Right cardiac atrium (tissue), 5 donors: ENCODE results near the gene SCAMP4. TPM values are rescaled to one million over a fixed set of nuclear protein-coding genes. Genes with fewer than 3 reads are reported as not detected.
A peak's percentile ranks its signal among the peaks of the same experiment; 100 is the strongest.

Experiments
- ATAC-seq, 2 donors: fragments of 200-7000 bp; cut with Tn5 transposase; one replicate each; pipeline versions ENCODE4 v1.8.0 to v1.9.1; 2020; ENCODE audit warnings: moderate library complexity in 2 of 2, mild to moderate bottlenecking in 1 of 2
- DNase-seq, 3 donors: peaks; one replicate each; pipeline ENCODE4 v3.0.0-alpha.2; 2020
- H3K27ac ChIP-seq: one replicate; pipeline ENCODE4 v1.5.1; 2013; ENCODE audit warnings: mild to moderate bottlenecking, low read length, control low read depth, moderate library complexity
- H3K27me3 ChIP-seq: one replicate; pipeline ENCODE4 v1.6.1; 2013; ENCODE audit not compliant: control insufficient read depth, insufficient read depth
- H3K4me1 ChIP-seq: one replicate; pipeline ENCODE4 v1.6.1; 2013; ENCODE audit warnings: low read length; ENCODE audit not compliant: control insufficient read depth, insufficient read depth
- H3K4me3 ChIP-seq: one replicate; pipeline ENCODE4 v1.5.1; 2013; ENCODE audit warnings: low read length, control low read depth
- H3K9me3 ChIP-seq: one replicate; pipeline ENCODE4 v1.6.1; 2013; ENCODE audit warnings: low read length; ENCODE audit not compliant: control insufficient read depth
- WGBS: extraction: QIAGEN DNeasy Blood & Tissue Kit; methylation state at CpG from one replicate; pipeline ENCODE4 v1.1.7; 2013; 5-methylcytosine and 5-hydroxymethylcytosine counted together
- intact Hi-C, 4 donors: fragments of 100-400 bp; cut with DNase I; formaldehyde crosslinking; loops; one replicate each; pipeline versions ENCODE4 v1.11.0 to v1.14.0; 2022 to 2023
- polyA plus RNA-seq: library from polyadenylated mRNA; stranded (reverse); fragments of 200-250 nt; gene quantifications from one replicate; pipeline ENCODE4 v1.2.3, GENCODE V29; 2013
- total RNA-seq, 4 donors: library from RNA; stranded (reverse); fragmentation: NEBNext Ultra II Directional; extraction: Animal tissue kit (Norgen Biotek cat#: 25700); gene quantifications; one replicate each; pipeline ENCODE4 v1.2.1, GENCODE V29; 2021
- donor health status: healthy with polysubstance abuse.
- donor health status: DM: no; HTN: yes; CAD: no.
- donor health status: DM: no; HTN: no; CAD: no.
- donor health status: DM: no; HTN: yes; CAD: no; lungs with severe emphysema.
- donor health status: DM: yes; HTN: yes; CAD: no.

The SCAMP4 gene
- total and polyA plus RNA-seq, 5 donors: 16.1 to 19.9 (median 18.8) TPM

GRCh38 chr19:1968279-1969175 is 63.3 kb downstream of the SCAMP4 start:
- ATAC-seq (peak in 1 of 2 donors; percentile 29), DNase-seq (peak in 1 of 3 donors; percentile 28)
- Histone ChIP-seq H3K4me1 (no peaks in the 10 kb centered on the region), H3K9me3 (no peaks in the 10 kb centered on the region), H3K27ac (no peak overlapping the region), H3K27me3 (no peaks in the 10 kb centered on the region), H3K4me3 (no peak overlapping the region)
- 70% methylated on average over 34 of the region's 34 CpGs for WGBS
- intact Hi-C loops: no loop called here

GRCh38 chr19:1969176-1970002 is 64.2 kb downstream of the SCAMP4 start:
- intact Hi-C loops: no loop called here
- Histone ChIP-seq H3K27me3 (no peaks in the 10 kb centered on the region), H3K9me3 (no peaks in the 10 kb centered on the region), H3K27ac (no peak overlapping the region), H3K4me3 (no peak overlapping the region), H3K4me1 (no peaks in the 10 kb centered on the region)
- ATAC-seq: peak in 1 of 2 donors; percentile 6
- WGBS: 94% methylated on average over 49 of the region's 49 CpGs
- peak in 1 of 3 donors; percentile 37 for DNase-seq

GRCh38 chr19:1970003-1970805 is 65.0 kb downstream of the SCAMP4 start:
- H3K4me1 ChIP-seq: no peaks in the 10 kb centered on the region
- ATAC-seq (no peak), DNase-seq (peak in 1 of 3 donors; percentile 41)
- no peak overlapping the region for H3K4me3 ChIP-seq
- WGBS: 92% methylated on average over 38 of the region's 38 CpGs
- no peak overlapping the region for H3K27ac ChIP-seq
- intact Hi-C loops: no loop called here
- H3K9me3 ChIP-seq: no peaks in the 10 kb centered on the region
- no peaks in the 10 kb centered on the region for H3K27me3 ChIP-seq

GRCh38 chr19:1970806-1971502 is 65.8 kb downstream of the SCAMP4 start:
- Histone ChIP-seq H3K9me3 (no peaks in the 10 kb centered on the region), H3K4me1 (no peaks in the 10 kb centered on the region), H3K4me3 (no peak overlapping the region), H3K27me3 (no peaks in the 10 kb centered on the region), H3K27ac (no peak overlapping the region)
- no peak for ATAC-seq
- intact Hi-C loops: no loop called here
- peak in 1 of 3 donors; percentile 37 for DNase-seq
- WGBS: 93% methylated on average over 27 of the region's 27 CpGs

- Histone ChIP-seq H3K27ac (no peak overlapping the region), H3K4me1 (no peaks in the 10 kb centered on the region), H3K4me3 (no peak overlapping the region), H3K27me3 (no peaks in the 10 kb centered on the region), H3K9me3 (no peaks in the 10 kb centered on the region)
- ATAC-seq: no peak
- intact Hi-C loops: no loop called here
- WGBS: 90% methylated on average over 28 of the region's 28 CpGs
- DNase-seq: peak in 1 of 3 donors; percentile 34
These were observed 69.4 kb downstream of the SCAMP4 start for GRCh38 chr19:1974381-1975161.

GRCh38 chr19:1975162-1975480 is 69.9 kb downstream of the SCAMP4 start:
- intact Hi-C loops: no loop called here
- Histone ChIP-seq H3K4me3 (no peak overlapping the region), H3K27me3 (no peaks in the 10 kb centered on the region), H3K27ac (no peak overlapping the region), H3K4me1 (no peaks in the 10 kb centered on the region), H3K9me3 (no peaks in the 10 kb centered on the region)
- WGBS: 73% methylated on average over 20 of the region's 20 CpGs
- DNase-seq: peak in 1 of 3 donors; percentile 64
- no peak for ATAC-seq

Other genes with a start within 250 kb of the SCAMP4 start
- not detected for gene ONECUT3, start 151.9 kb upstream of the SCAMP4 start, total RNA-seq
- not detected for gene ONECUT3, start 151.9 kb upstream of the SCAMP4 start, polyA plus RNA-seq
- gene ATP8B3, start 93.1 kb upstream of the SCAMP4 start, total RNA-seq: 1 to 10 TPM in 3 of 4 donors, under 1 TPM in 1; 0.53 to 1.9 (median 1.5) TPM
- 0.97 TPM for gene ATP8B3, start 93.1 kb upstream of the SCAMP4 start, polyA plus RNA-seq
- 10 to 100 TPM; 12.8 to 22.1 (median 17.4) TPM for gene REXO1, start 56.9 kb upstream of the SCAMP4 start, total RNA-seq
- 15.3 TPM for gene REXO1, start 56.9 kb upstream of the SCAMP4 start, polyA plus RNA-seq
- gene KLF16, start 41.8 kb upstream of the SCAMP4 start, total RNA-seq: 10 to 100 TPM in 1 of 4 donors, 1 to 10 TPM in 3; 6.4 to 11.1 (median 7.3) TPM
- gene KLF16, start 41.8 kb upstream of the SCAMP4 start, polyA plus RNA-seq: 4.5 TPM
- 10 to 100 TPM; 64.4 to 71.3 (median 68.3) TPM for gene ABHD17A, start 19.9 kb upstream of the SCAMP4 start, total RNA-seq
- gene ABHD17A, start 19.9 kb upstream of the SCAMP4 start, polyA plus RNA-seq: 96.0 TPM
- gene ADAT3, start within 50 bp of the SCAMP4 start, total RNA-seq: 1 to 10 TPM; 1.2 to 2.7 (median 2.0) TPM
- gene ADAT3, start within 50 bp of the SCAMP4 start, polyA plus RNA-seq: 1.8 TPM
- gene CSNK1G2, start 35.8 kb downstream of the SCAMP4 start, total RNA-seq: 10 to 100 TPM; 25.6 to 32.2 (median 29.0) TPM
- gene CSNK1G2, start 35.8 kb downstream of the SCAMP4 start, polyA plus RNA-seq: 30.2 TPM
- gene BTBD2, start 110.3 kb downstream of the SCAMP4 start, total RNA-seq: 10 to 100 TPM; 52.7 to 68.4 (median 62.2) TPM
- 39.3 TPM for gene BTBD2, start 110.3 kb downstream of the SCAMP4 start, polyA plus RNA-seq
- 100 to 1,000 TPM in 3 of 4 donors, 10 to 100 TPM in 1; 96.9 to 151 (median 122) TPM for gene MKNK2, start 145.8 kb downstream of the SCAMP4 start, total RNA-seq
- 75.9 TPM for gene MKNK2, start 145.8 kb downstream of the SCAMP4 start, polyA plus RNA-seq
- 10 to 100 TPM; 20.9 to 27.0 (median 21.8) TPM for gene MOB3A, start 190.9 kb downstream of the SCAMP4 start, total RNA-seq
- gene MOB3A, start 190.9 kb downstream of the SCAMP4 start, polyA plus RNA-seq: 9.5 TPM
- 1 to 10 TPM; 1.1 to 3.3 (median 2.3) TPM for gene IZUMO4, start 191.5 kb downstream of the SCAMP4 start, total RNA-seq
- 2.7 TPM for gene IZUMO4, start 191.5 kb downstream of the SCAMP4 start, polyA plus RNA-seq
- gene AP3D1, start 246.2 kb downstream of the SCAMP4 start, total RNA-seq: 100 to 1,000 TPM in 2 of 4 donors, 10 to 100 TPM in 2; 82.7 to 145 (median 92.9) TPM
- gene AP3D1, start 246.2 kb downstream of the SCAMP4 start, polyA plus RNA-seq: 87.3 TPM